NCI-H146 treated with DMSO at 0.1 percent for 48 hours (cell line): Measurements from ENCODE around the gene NPTN.
"Not testable (repeated sequence)": the region's sequence is repeated elsewhere in the genome, so short reads cannot be mapped to it uniquely, and the experiment has no call there.

Experiments used
- DNase-seq: peaks from one replicate; lab custom pipeline; 2025; ENCODE audit not compliant: unreplicated experiment; lab: John Stamatoyannopoulos, UW

The NPTN gene

GRCh38 chr15:73601451-73602445 is 31.4 kb downstream of the NPTN start:
- DNase-seq = no peak

GRCh38 chr15:73600413-73601335 is 32.5 kb downstream of the NPTN start:
- no peak for DNase-seq

- no peak for DNase-seq
These were observed 33.3 kb downstream of the NPTN start for GRCh38 chr15:73599934-73600333.

- DNase-seq = no peak
These were observed 34.5 kb downstream of the NPTN start for GRCh38 chr15:73598530-73599160.

GRCh38 chr15:73597036-73597638 is 36.1 kb downstream of the NPTN start:
- DNase-seq = no peak

- DNase-seq = no peak
These were observed 37.0 kb downstream of the NPTN start for GRCh38 chr15:73596174-73596573.

GRCh38 chr15:73594109-73594508 is 39.1 kb downstream of the NPTN start:
- DNase-seq = no peak

GRCh38 chr15:73593304-73594074 is 39.7 kb downstream of the NPTN start:
- peak; percentile 45 for DNase-seq

GRCh38 chr15:73590263-73590662 is 42.9 kb downstream of the NPTN start:
- no peak for DNase-seq

GRCh38 chr15:73589766-73590165 is 43.4 kb downstream of the NPTN start:
- DNase-seq = no peak

GRCh38 chr15:73585871-73586654 is 47.1 kb downstream of the NPTN start:
- no peak for DNase-seq

- no peak for DNase-seq
These were observed 48.3 kb downstream of the NPTN start for GRCh38 chr15:73584699-73585420.

GRCh38 chr15:73583544-73583943 is 49.6 kb downstream of the NPTN start:
- DNase-seq = no peak

- no peak for DNase-seq
These were observed 50.3 kb downstream of the NPTN start for GRCh38 chr15:73582851-73583379.

GRCh38 chr15:73578026-73578425 is 55.2 kb downstream of the NPTN start:
- no peak for DNase-seq

- DNase-seq = not testable (repeated sequence)
These were observed 55.6 kb downstream of the NPTN start for GRCh38 chr15:73577593-73577992.

- no peak for DNase-seq
These were observed 57.4 kb downstream of the NPTN start for GRCh38 chr15:73575636-73576247.

- DNase-seq = no peak
These were observed 59.6 kb downstream of the NPTN start for GRCh38 chr15:73573572-73573971.
